NCI-H446 treated with DMSO at 0.1 percent for 48 hours (cell line): ENCODE results near the gene STX16.
"Not testable (repeated sequence)": the region's sequence is repeated elsewhere in the genome, so short reads cannot be mapped to it uniquely, and the experiment has no call there.

Experiments
- DNase-seq: peaks from one replicate; lab custom pipeline; 2025; lab: John Stamatoyannopoulos, UW

Gene STX16

GRCh38 chr20:58722877-58723627, 72.0 kb downstream of the STX16 start:
- DNase-seq = no peak

- DNase-seq = no peak
Observed at GRCh38 chr20:58723628-58723984, 72.5 kb downstream of the STX16 start.

GRCh38 chr20:58726156-58726555, 75.1 kb downstream of the STX16 start:
- not testable (repeated sequence) for DNase-seq
